DMS 273 treated with DMSO at 0.1 percent for 48 hours (cell line): ENCODE data around the gene TDRD3.

Experiments used
- DNase-seq: peaks from one replicate; lab custom pipeline; 2025; lab: John Stamatoyannopoulos, UW

Gene TDRD3

DNA sequence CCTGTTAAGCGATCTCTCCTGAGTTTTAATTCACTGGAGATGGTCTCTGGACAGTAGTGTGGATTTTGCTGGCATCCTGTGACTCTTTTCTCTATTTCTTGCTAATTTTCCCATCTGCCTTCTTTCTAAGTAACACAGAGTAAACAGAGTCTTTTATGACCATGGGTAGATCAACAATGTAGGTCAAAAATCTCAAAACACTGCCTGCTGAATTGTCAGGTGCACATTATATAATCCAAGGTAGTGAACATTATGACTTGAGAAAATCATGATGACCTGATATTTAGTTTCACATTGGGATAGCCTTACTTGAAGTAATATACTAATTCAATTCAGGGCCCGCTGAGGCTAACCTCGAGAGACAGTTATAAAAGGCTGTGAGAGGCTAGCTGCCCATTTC is 180.7 kb downstream of the TDRD3 start:
- no peak for DNase-seq

DNA sequence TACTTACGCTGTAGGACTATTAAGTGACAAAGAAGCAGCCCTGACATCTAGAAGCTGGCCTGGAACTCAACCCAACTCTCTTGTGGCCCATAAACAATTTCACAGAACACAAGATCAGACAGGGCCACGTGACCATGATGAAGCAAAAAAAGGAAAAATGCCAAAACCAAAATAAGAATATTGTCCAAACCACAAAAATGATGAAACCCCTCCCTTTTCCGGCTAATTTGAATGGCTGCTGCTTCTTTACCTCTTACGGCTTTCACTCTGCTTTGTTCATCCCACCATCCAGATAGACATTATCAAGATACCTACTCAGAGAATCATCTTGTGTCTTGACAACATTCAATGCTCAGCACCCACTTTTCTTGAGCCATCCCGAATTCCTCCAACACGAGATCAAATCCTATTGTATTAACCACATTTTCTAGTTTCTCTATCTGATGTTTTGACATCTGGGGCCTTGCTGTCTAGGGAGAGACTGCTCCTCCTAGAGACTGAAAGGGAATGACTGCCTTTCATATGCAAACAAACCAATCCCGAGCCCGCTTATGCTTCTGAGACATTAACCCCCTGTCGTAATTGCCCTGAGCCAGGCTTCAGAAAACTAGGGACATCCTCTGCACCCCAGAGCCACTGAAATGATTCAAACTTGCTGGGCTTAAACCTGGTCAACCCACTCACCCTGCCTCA is 186.3 kb downstream of the TDRD3 start:
- DNase-seq = no peak

GRCh38 chr13:60583911-60584753 is 187.1 kb downstream of the TDRD3 start:
- DNase-seq = no peak

DNA sequence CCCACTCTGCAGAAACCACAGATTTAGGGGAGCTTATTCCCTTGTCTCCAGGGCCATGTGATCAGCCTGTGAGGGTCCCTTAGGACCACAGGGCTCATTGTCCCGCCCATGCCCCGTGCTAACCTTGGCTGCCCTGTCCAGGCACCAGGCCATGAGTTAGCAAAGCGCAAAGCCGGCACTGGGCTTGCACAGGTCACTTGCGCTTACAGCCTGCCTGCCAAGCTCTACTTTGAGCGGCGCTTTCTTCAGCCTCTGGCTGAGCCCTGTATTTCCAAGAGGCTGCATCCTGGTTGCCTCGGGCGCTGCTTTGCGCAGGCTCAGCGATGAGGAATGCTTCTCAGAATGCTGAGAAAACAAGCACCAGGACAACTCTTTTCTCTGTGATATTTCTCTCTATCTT is 188.0 kb downstream of the TDRD3 start:
- DNase-seq = no peak

- DNase-seq = no peak
Observed at GRCh38 chr13:60590800-60591747, 194.1 kb downstream of the TDRD3 start.

DNA sequence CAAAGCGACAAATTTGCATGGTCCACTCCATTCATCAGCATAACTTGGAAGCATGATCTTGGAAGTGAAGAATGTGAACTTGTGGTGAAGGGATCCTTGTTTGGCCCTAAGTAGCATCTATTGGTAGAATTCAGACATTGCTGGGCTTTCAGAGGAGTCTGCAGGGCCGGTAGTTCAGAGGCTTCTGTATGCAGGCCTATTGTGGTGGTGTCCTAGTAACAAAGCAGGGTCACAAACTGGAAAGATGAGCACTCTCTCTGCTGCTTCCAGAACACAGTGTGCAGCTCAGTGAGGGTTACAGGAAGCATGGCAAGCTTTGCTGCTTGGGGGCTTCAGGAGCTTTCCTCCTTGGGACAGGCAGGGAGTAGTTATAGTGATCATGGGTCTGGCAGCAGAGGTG is 206.0 kb downstream of the TDRD3 start:
- no peak for DNase-seq

DNA sequence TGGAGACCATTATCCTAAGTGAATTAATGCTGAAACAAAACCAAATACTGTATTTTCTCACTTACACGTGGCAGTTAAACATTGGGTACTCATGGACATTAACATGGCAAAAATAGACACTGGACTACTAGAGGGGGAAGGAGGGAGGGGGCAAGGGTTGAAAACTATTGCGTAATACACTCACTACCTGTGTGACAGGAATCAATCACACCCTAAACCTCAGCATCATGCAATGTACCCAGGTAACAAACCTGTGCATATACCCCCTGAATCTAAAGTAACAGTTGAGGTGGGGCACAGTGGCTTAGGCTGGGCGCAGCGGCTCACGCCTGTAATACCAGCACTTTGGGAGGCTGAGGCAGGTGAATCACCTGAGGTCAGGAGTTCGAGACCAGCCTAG is 207.0 kb downstream of the TDRD3 start:
- DNase-seq = no peak

DNA sequence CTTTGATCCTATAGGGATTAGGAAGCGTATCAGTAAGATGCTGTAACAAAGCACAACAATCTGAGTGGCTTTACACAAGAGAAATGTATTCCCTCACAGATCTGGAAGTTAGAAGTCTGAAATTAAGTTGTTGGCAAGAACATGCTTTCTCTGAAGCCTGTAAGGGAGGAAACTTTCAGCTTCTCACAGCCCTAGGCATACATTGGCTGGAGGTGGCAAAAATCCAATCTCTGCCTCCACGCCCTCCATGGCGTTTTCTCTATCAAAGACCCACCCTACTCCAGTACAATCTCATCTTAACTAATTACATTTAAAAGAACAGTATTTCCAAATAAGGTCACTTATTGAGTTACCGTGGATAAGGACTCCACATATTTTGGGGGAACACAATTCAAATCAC is 211.9 kb downstream of the TDRD3 start:
- DNase-seq = no peak

GRCh38 chr13:60611523-60611922 is 214.5 kb downstream of the TDRD3 start:
- DNase-seq = no peak

- DNase-seq = no peak
Observed at GRCh38 chr13:60612593-60612992, 215.6 kb downstream of the TDRD3 start.

DNA sequence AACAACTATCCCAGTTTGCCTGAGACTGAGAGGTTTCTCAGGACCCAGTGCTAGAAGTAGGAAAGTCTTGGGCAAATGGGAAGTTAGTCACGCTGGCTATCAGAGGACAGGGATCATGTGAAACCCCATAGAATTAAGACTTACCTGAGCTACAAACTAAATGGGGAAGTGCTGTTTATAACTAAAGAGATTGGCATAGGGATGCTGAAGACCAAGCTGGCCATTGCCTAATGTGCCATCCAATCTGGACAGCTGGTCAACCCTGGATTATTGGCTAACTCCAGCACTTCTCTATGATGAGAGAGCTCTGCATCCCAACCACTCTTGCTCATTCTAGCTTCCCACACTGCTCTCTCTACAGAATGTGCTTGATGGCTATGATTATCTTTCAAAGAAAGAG is 216.1 kb downstream of the TDRD3 start:
- DNase-seq = no peak

DNA sequence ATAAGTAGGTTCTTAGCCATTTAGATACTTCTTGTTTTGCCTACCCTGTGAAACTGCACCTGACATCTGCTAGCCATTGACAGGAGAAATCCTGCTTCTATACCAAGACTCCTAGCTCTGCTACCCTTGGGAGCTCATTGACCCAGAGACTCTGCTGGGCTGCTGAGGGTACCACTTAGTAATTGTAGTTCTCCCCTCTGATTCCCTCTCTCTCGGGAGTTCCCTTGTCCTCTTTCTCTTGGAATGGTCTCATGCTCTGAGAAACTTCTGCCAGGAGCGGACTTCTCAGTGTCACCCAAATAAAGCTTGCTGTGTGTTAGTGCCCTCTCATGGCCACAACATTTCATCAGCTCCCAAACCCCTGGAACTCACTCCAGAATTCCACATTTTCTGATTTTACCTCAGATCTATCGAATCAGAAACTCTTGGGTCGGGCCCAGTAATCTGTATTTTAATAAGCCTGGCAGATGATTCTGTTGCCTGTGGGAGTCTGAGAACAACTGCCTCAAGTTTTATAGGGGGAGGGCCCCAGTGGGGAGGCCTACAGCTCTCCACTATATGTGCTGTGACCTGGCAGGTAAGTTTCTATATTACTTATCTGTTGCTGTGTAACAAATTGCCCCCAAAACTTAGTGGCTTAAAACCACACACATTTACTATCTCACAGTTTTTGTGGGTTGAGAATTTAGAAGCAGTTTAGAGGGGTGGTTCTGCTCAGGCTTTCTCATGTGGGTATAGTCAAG is 221.1 kb downstream of the TDRD3 start:
- no peak for DNase-seq

GRCh38 chr13:60619461-60619860 is 222.4 kb downstream of the TDRD3 start:
- no peak for DNase-seq

DNA sequence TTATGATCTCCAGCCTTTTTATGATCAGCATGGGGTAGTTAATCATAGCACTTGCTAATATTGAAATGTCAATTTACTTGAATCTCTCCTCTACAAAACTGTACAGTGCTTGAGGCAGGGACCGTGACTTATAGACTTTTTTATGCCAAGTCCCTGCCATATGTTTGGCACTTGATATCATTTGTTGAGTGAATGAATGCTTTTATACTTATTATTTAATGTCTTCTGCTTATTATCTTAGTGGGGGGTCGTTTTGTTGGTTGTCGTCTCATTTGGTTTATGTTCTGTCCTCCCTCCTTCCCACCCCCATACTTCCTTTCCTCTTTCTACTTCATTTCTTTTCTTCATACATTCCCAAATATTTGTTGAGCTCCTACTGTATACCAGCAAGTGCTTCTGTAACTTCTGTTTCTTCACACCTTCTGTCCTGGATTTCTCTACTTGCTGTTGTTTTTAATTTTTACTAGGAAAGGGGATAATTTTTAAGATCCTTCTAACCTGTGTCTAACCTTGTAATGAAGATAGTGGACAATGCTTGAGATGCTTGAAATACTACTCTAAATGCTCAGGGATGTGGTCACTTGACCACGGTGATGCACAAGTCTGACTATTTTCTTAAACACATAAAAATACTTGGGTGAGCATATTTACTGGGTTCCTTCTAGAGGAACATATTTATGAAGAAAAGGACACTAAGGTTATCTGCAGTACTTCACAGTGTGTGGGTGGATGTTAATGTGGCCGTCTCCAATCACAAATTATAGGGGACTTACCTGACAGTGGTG is 223.8 kb downstream of the TDRD3 start:
- DNase-seq = no peak

GRCh38 chr13:60623151-60623550 is 226.1 kb downstream of the TDRD3 start:
- no peak for DNase-seq
